ENCODE results near the gene NLGN2.

DNA sequence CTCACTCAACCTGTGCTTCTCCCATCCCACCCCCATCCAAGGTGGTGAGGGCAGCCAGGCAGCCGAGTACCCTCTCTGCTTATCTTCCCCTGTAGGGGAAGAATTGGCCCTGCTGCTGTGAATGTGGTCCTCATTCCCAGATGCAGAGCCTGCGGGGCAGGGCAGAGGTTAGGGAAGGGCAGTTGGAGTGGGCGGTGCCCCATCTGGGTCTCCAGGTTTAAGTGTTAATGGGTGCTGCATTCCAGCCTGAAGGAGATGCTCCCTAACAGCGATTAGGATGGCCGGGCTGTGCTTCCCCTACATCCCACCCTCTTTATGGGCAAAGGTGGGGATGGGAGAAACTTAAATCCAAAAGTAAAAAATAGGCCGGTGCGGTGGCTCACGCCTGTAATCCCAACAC lies 40.6 kb upstream of the NLGN2 start:
- TF ChIP-seq POLR2A (IDR thresholded peaks at IDR 0.05; ENCODE audit: low read length) (no peak), GATA1 (IDR thresholded peaks at IDR 0.05; ENCODE audit: low read depth, low read length) (no peak)

Measured in erythroblast (primary cell).